Endothelial cell of umbilical vein (primary cell): Measurements from ENCODE around the gene DPP10. TPM values are rescaled to one million over a fixed set of nuclear protein-coding genes. Genes with fewer than 3 reads are reported as not detected.

Experiments
- BruUV-seq: library from RNA; stranded (reverse); fragments of 400-500 nt; replicated peaks from 2 replicates; lab custom pipeline; 2021; lab: Mats Ljungman, UMichigan
- CTCF ChIA-PET: fragments of 300-600, 350-600 bp; sonication (Branson Sonifier 250); formaldehyde crosslinking; loops from one replicate; lab custom pipeline; 2021; ENCODE audit warnings: antibody characterized with exemption, inconsistent platforms; lab: Charles Lee
- POLR2A ChIA-PET: fragments of 300-600, 350-600 bp; sonication (Branson Sonifier 250); formaldehyde crosslinking; loops from one replicate; lab custom pipeline; 2021; ENCODE audit warnings: antibody characterized with exemption, inconsistent platforms; lab: Charles Lee
- DNase-seq: peaks from one replicate; pipeline ENCODE4 v3.0.0-alpha.2; 2011; ENCODE audit warnings: low read depth, low spot score
- FAIRE-seq: peaks from 2 replicates; lab custom pipeline; 2011; peaks lifted over from hg19 to GRCh38; lab: Jason Lieb, UNC
- H2AFZ ChIP-seq: 2 replicates; pipeline ENCODE4 v1.6.0; 2012; ENCODE audit warnings: low read depth, low read length, control low read depth, inconsistent platforms
- H3K27ac ChIP-seq: 2 replicates; pipeline ENCODE4 v1.5.1; 2011; ENCODE audit warnings: low read depth, mild to moderate bottlenecking, control low read depth, low read length, moderate library complexity; ENCODE audit not compliant: insufficient read depth
- H3K27me3 ChIP-seq, 2 experiments: 2 replicates each; pipeline versions ENCODE4 v1.6.0 to v1.6.1; 2011; ENCODE audit warnings: low read length in 2 of 2, mixed read lengths in 1 of 2; ENCODE audit not compliant: control insufficient read depth in 2 of 2, insufficient read depth in 2 of 2
- H3K36me3 ChIP-seq, 2 experiments: 2 replicates in 1 of 2; 3 replicates in 1 of 2; pipeline ENCODE4 v1.5.1; 2011; ENCODE audit warnings: low read length in 2 of 2, mild to moderate bottlenecking in 1 of 2, moderate library complexity in 1 of 2; ENCODE audit not compliant: control insufficient read depth in 2 of 2, insufficient read depth in 2 of 2; ENCODE audit errors: extremely low read depth in 1 of 2
- H3K4me1 ChIP-seq: 3 replicates; pipeline ENCODE4 v1.5.1; 2011; ENCODE audit warnings: mild to moderate bottlenecking, low read length; ENCODE audit not compliant: control insufficient read depth, insufficient read depth; ENCODE audit errors: extremely low read depth
- H3K4me2 ChIP-seq: 2 replicates; pipeline ENCODE4 v1.6.1; 2011; ENCODE audit warnings: low read length, control low read depth, mixed read lengths; ENCODE audit not compliant: insufficient read depth
- H3K4me3 ChIP-seq, 3 experiments: fragments of 200-600 bp in 1 of 3; sonication (generic), shearing (Covaris generic) in 1 of 3; replicated peaks in 1 of 3; 2 replicates each; pipeline ENCODE4 v1.5.1; 2011 to 2016; ENCODE audit warnings: control low read depth in 3 of 3, low read length in 3 of 3, mild to moderate bottlenecking in 2 of 3, inconsistent platforms in 1 of 3, low read depth in 1 of 3, moderate library complexity in 1 of 3; ENCODE audit not compliant: insufficient read depth in 1 of 3
- H3K79me2 ChIP-seq: 2 replicates; pipeline ENCODE4 v1.6.0; 2012; ENCODE audit warnings: low read length, inconsistent platforms; ENCODE audit not compliant: control insufficient read depth, insufficient read depth
- H3K9ac ChIP-seq: replicated peaks from 2 replicates; pipeline ENCODE3; 2011; ENCODE audit warnings: low read length, control low read depth; ENCODE audit not compliant: insufficient read depth; ENCODE audit errors: extremely low read depth
- H3K9me1 ChIP-seq: replicated peaks from 3 replicates; pipeline ENCODE4 v1.6.0; 2011; ENCODE audit warnings: mild to moderate bottlenecking, low read length; ENCODE audit not compliant: control insufficient read depth, insufficient read depth; ENCODE audit errors: extremely low read depth
- H3K9me3 ChIP-seq: replicated peaks from 2 replicates; pipeline ENCODE4 v1.5.1; 2012; ENCODE audit warnings: low read length, inconsistent platforms; ENCODE audit not compliant: control insufficient read depth, insufficient read depth
- H4K20me1 ChIP-seq: replicated peaks from 2 replicates; pipeline ENCODE3; 2011; ENCODE audit warnings: mild to moderate bottlenecking, low read length; ENCODE audit not compliant: control insufficient read depth, insufficient read depth; ENCODE audit errors: extremely low read depth
- EZH2 ChIP-seq: IDR thresholded peaks from 2 replicates; pipeline ENCODE4 v1.6.1; 2012; ENCODE audit warnings: borderline replicate concordance, low read depth, mild to moderate bottlenecking, moderate library complexity, low read length, inconsistent platforms; ENCODE audit not compliant: severe bottlenecking
- FOS ChIP-seq: IDR thresholded peaks from 2 replicates; pipeline ENCODE4 v1.6.1; 2011; ENCODE audit warnings: mild to moderate bottlenecking, low read length, moderate library complexity, borderline replicate concordance; ENCODE audit not compliant: insufficient read depth
- GATA2 ChIP-seq: IDR thresholded peaks from 2 replicates; pipeline ENCODE4 v1.7.0; 2011; ENCODE audit warnings: low read depth, mild to moderate bottlenecking, moderate library complexity, mixed read lengths, low read length; ENCODE audit not compliant: insufficient read length, insufficient read depth
- JUN ChIP-seq: IDR thresholded peaks from 2 replicates; pipeline ENCODE4 v1.6.1; 2011; ENCODE audit warnings: borderline replicate concordance, low read depth; ENCODE audit not compliant: insufficient read length, insufficient read depth
- MYC ChIP-seq: IDR thresholded peaks from one replicate; pipeline ENCODE4 v1.6.1; 2011; ENCODE audit warnings: mild to moderate bottlenecking, low read depth, low read length
- POLR2A ChIP-seq: IDR thresholded peaks from 2 replicates; pipeline ENCODE4 v1.6.1; 2012; ENCODE audit warnings: low read depth, mild to moderate bottlenecking, control low read depth, low read length
- POLR2AphosphoS5 ChIP-seq: IDR thresholded peaks from 2 replicates; pipeline ENCODE4 v1.6.1; 2012; ENCODE audit warnings: low read depth, mild to moderate bottlenecking, control low read depth, low read length, moderate library complexity; ENCODE audit not compliant: insufficient read depth
- dilution Hi-C: fragments of 300-500 bp; cut with MboI; formaldehyde crosslinking; loops from one replicate; pipeline ENCODE4 v1.15.0; 2019; ENCODE audit warnings: low sequenced_read_pairs; ENCODE audit not compliant: extremely low pct_ligation_motif_present
- intact Hi-C: fragments of 100-400 bp; cut with micrococcal nuclease; formaldehyde crosslinking; loops from one replicate; pipeline ENCODE4 v1.10.0; 2022
- polyA plus RNA-seq, 4 experiments: library from polyadenylated mRNA; depleted of rRNA in 3 of 4; stranded (reverse) in 3 of 4; unstranded in 1 of 4; fragments of >200 nt; gene quantifications; 2 replicates each; pipeline versions ENCODE4 v1.2.1 to v1.2.3, GENCODE V29; 2011 to 2012; ENCODE audit warnings: missing spikeins in 1 of 4
- total RNA-seq: library from RNA; stranded (reverse); gene quantifications from 2 replicates; pipeline ENCODE4 v1.2.3, GENCODE V29; 2021
- TF ChIP-seq, protein P1 (sequence below), 2 donors: IDR thresholded peaks; 1 replicate in 1 of 2; 2 replicates in 1 of 2; pipeline ENCODE4 v1.5.1; 2011; ENCODE audit warnings: low read length in 2 of 2, mild to moderate bottlenecking in 2 of 2, moderate library complexity in 2 of 2, control low read depth in 1 of 2, inconsistent platforms in 1 of 2, low read depth in 1 of 2; ENCODE audit not compliant: insufficient read depth in 1 of 2; ENCODE audit errors: extremely low read depth in 1 of 2
- TF ChIP-seq, protein P2 (sequence below): IDR thresholded peaks from 2 replicates; pipeline ENCODE4 v1.6.1; 2011; ENCODE audit not compliant: insufficient read depth, insufficient read length

Gene DPP10
- total and polyA plus RNA-seq, 2 donors (not counting 3 experiments of a cell fraction or from before 2014, with no cell fraction given): not detected

DNA sequence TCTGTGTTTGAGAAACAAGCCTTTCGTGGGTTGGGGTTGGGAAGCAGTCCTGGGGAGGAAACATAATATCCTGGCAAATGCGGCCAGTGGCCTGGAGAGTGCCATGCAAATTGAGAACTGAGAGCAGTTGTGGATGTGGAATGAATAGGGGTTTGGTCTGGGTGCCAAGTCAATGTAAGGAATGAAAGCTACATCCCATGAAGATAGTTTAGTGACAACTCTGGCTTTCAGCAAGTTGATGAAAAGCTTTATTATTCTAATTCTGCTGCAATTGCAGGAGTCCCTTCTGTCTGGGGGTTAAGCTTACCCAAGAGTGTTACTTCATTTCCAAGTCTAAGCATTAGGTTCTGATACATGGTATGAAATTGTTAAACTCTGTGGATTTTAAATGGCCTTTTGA is 771.6 kb downstream of the DPP10 start:
- POLR2A ChIA-PET: no interaction called here
- Histone ChIP-seq H3K9me3 (peaks cover 2% of the 10 kb centered on the region), H3K4me3 (no peak overlapping the region), H2AFZ (no peak overlapping the region), H4K20me1 (no peaks in the 10 kb centered on the region), H3K4me2 (no peak overlapping the region), H3K79me2 (no peaks in the 10 kb centered on the region), H3K27me3 (no peaks in the 10 kb centered on the region), H3K27ac (no peak overlapping the region), H3K9ac (no peak overlapping the region), H3K4me1 (no peaks in the 10 kb centered on the region), H3K9me1 (no peaks in the 10 kb centered on the region), H3K36me3 (no peaks in the 10 kb centered on the region)
- DNase-seq (no peak), FAIRE-seq (no peak)
- TF ChIP-seq EZH2: no peak
- CTCF ChIA-PET: no interaction called here
- intact Hi-C loops: no loop called here
- dilution Hi-C loops: no loop called here
- no TSS peak for BruUV-seq

DNA sequence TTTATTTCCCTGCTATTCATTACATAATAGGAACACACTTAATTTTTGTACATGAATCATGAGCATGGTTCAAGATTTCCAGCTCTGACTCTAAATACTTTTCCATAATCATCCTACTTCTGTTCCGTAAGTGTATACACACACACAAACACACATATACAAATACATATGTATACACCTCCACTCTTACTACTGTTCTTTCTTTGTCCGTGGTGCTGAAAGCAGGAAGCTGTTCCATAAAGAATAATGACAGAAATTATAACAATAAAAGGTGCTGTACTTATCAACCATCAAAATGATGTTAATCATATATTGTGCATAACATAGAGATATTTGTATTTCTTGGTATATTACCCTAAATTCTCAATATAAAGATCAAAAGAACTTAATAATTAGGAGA is 776.9 kb downstream of the DPP10 start:
- Histone ChIP-seq H3K79me2 (no peaks in the 10 kb centered on the region), H3K4me2 (no peak overlapping the region), H4K20me1 (no peaks in the 10 kb centered on the region), H3K36me3 (no peaks in the 10 kb centered on the region), H3K9me1 (no peaks in the 10 kb centered on the region), H3K9me3 (no peaks in the 10 kb centered on the region), H3K27me3 (no peaks in the 10 kb centered on the region), H3K27ac (no peak overlapping the region), H2AFZ (no peak overlapping the region), H3K9ac (no peak overlapping the region), H3K4me1 (no peaks in the 10 kb centered on the region), H3K4me3 (no peak overlapping the region)
- CTCF ChIA-PET: no interaction called here
- POLR2A ChIA-PET: no interaction called here
- dilution Hi-C loops: no loop called here
- BruUV-seq: no TSS peak
- FAIRE-seq: no peak
- TF ChIP-seq GATA2: no peak
- no peak for TF ChIP-seq POLR2A
- no peak for TF ChIP-seq POLR2AphosphoS5
- TF ChIP-seq, protein P1, sequence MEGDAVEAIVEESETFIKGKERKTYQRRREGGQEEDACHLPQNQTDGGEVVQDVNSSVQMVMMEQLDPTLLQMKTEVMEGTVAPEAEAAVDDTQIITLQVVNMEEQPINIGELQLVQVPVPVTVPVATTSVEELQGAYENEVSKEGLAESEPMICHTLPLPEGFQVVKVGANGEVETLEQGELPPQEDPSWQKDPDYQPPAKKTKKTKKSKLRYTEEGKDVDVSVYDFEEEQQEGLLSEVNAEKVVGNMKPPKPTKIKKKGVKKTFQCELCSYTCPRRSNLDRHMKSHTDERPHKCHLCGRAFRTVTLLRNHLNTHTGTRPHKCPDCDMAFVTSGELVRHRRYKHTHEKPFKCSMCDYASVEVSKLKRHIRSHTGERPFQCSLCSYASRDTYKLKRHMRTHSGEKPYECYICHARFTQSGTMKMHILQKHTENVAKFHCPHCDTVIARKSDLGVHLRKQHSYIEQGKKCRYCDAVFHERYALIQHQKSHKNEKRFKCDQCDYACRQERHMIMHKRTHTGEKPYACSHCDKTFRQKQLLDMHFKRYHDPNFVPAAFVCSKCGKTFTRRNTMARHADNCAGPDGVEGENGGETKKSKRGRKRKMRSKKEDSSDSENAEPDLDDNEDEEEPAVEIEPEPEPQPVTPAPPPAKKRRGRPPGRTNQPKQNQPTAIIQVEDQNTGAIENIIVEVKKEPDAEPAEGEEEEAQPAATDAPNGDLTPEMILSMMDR (IDR thresholded peaks at IDR 0.05; ENCODE audit: extremely low read depth in 1 of 2, insufficient read depth in 1 of 2, low read depth in 1 of 2, low read length in 2 of 2): no peak
- TF ChIP-seq EZH2: no peak
- TF ChIP-seq FOS: no peak
- TF ChIP-seq, protein P2, sequence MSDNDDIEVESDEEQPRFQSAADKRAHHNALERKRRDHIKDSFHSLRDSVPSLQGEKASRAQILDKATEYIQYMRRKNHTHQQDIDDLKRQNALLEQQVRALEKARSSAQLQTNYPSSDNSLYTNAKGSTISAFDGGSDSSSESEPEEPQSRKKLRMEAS: no peak
- no peak for TF ChIP-seq MYC
- TF ChIP-seq JUN: no peak
- intact Hi-C loops: no loop called here
- no peak for DNase-seq
